HUES64 (cell line): Measurements from ENCODE around the gene SCAMP1.
"Not testable (repeated sequence)": the region's sequence is repeated elsewhere in the genome, so short reads cannot be mapped to it uniquely, and the experiment has no call there.

ENCODE experiments used
- H3K27ac ChIP-seq: 2 replicates; pipeline ENCODE4 v1.7.0; 2013; ENCODE audit warnings: low read depth, low read length, inconsistent platforms
- H3K27me3 ChIP-seq: 2 replicates; pipeline ENCODE4 v1.6.1; 2013; ENCODE audit warnings: mild to moderate bottlenecking, low read length; ENCODE audit not compliant: insufficient read depth
- H3K36me3 ChIP-seq: 2 replicates; pipeline ENCODE4 v1.6.1; 2013; ENCODE audit warnings: mild to moderate bottlenecking, low read length; ENCODE audit not compliant: insufficient read depth
- H3K4me1 ChIP-seq: 2 replicates; pipeline ENCODE4 v1.6.1; 2013; ENCODE audit warnings: mild to moderate bottlenecking, low read length, moderate library complexity; ENCODE audit not compliant: insufficient read depth
- H3K4me3 ChIP-seq: 2 replicates; pipeline ENCODE4 v1.5.1; 2013; ENCODE audit warnings: mild to moderate bottlenecking, low read length, moderate library complexity
- H3K9ac ChIP-seq: 2 replicates; pipeline ENCODE4 v1.6.1; 2013; ENCODE audit warnings: mild to moderate bottlenecking, low read depth, low read length
- H3K9me3 ChIP-seq: 2 replicates; pipeline ENCODE4 v1.6.1; 2013; ENCODE audit warnings: low read depth, low read length; ENCODE audit not compliant: insufficient read depth
- WGBS: fragments of 150-250, 120-280 bp; methylation state at CpG from one replicate; pipeline ENCODE4 v1.1.7; 2013; ENCODE audit warnings: missing lambda C conversion rate; 5-methylcytosine and 5-hydroxymethylcytosine counted together

SCAMP1 gene

DNA sequence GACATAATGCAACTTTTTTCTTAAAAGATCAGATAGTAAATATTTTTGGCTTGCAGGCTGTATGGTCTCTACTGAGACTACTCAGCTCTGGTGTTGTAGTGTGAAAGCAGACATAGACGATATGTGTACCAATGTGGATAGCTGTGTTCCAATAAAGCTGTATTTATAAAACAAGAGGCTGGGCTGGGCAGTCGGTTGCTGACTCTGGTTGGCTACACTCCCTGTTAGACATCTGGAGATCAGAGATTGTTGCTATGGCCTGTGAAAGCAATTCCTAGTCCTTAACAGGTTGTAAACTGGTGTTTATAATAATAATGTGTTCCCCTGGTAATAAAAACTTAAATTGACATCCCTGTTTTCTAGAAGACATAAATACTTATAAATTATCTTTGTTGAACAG, 24.4 kb upstream of the SCAMP1 start:
- H3K27me3 ChIP-seq = peaks cover 21% of the 10 kb centered on the region
- peaks cover 12% of the 10 kb centered on the region for H3K4me1 ChIP-seq
- H3K9me3 ChIP-seq = peaks cover 11% of the 10 kb centered on the region; the same call in 1 of the 2 replicates
- 93% methylated on average over 2 of the region's 2 CpGs for WGBS
- no peak overlapping the region for H3K4me3 ChIP-seq
- H3K36me3 ChIP-seq = no peaks in the 10 kb centered on the region
- no peak overlapping the region for H3K27ac ChIP-seq
- no peak overlapping the region for H3K9ac ChIP-seq

DNA sequence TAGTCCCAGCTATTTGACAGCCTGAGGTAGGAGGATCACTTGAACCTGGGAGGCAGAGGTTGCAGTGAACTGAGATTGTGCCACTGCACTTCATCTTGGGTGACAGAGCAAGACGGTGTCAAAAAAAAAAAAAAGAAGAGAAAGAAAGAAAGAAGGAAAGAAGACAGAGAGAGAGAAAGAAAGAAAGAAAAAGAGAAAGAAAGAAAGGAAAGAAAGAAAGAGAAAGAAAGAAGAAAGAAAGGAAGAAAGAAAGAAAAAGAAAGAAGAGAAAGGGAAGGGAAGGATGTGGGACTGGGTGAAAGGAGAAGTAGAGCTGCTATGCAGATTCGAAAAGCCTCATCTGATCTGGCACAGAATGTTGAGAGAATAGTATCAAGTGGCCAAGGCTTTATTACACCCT, 23.7 kb upstream of the SCAMP1 start:
- 90% methylated on average over 2 of the region's 2 CpGs for WGBS
- Histone ChIP-seq H3K9ac (no peak overlapping the region), H3K36me3 (no peaks in the 10 kb centered on the region), H3K9me3 (peaks cover 11% of the 10 kb centered on the region; the same call in 1 of the 2 replicates), H3K27me3 (peaks cover 25% of the 10 kb centered on the region), H3K4me3 (no peak overlapping the region), H3K27ac (no peak overlapping the region), H3K4me1 (peaks cover 17% of the 10 kb centered on the region)

DNA sequence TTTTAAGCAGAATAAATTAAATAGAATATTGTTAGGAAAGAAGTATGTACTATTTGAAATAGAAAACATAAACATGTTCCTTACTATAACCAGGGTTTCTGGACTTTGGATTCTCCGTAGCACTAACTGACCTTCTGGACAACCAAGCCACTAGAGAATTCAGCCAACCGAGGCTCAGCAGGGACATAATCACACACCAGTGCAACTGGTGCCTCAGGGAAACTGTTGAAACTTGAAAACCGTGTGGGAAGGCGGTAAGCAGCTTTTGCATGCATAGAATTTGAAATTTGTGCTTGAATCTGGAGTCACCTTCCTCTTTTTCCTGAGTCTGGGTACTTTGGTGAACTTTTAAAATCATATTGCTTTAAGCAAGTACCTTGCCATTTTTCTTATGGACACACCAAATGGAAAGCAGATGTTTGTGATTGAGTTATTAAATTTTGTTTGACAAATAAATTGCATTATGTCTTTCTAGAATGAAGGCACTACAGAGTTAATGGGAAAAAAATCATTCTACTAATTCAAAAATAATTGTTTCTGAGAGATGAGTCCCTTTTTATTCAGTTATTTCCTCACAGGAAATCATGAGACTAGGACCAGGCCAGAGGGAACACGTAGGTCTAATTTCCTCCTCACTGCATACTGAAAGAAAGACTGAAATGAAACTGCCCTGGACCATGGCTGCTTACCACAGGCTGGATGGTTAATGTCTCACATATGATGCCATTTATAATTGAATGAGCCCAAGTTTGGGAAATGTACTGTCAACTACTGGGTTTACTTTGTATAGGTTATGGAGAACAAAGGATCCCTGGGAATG, 20.6 kb upstream of the SCAMP1 start:
- Histone ChIP-seq H3K9ac (no peak overlapping the region), H3K4me1 (peaks cover 15% of the 10 kb centered on the region), H3K36me3 (no peaks in the 10 kb centered on the region), H3K27me3 (peaks cover 50% of the 10 kb centered on the region), H3K4me3 (no peak overlapping the region), H3K9me3 (peaks cover 23% of the 10 kb centered on the region; the same call in 1 of the 2 replicates), H3K27ac (no peak overlapping the region)
- 89% methylated on average over 5 of the region's 5 CpGs for WGBS

DNA sequence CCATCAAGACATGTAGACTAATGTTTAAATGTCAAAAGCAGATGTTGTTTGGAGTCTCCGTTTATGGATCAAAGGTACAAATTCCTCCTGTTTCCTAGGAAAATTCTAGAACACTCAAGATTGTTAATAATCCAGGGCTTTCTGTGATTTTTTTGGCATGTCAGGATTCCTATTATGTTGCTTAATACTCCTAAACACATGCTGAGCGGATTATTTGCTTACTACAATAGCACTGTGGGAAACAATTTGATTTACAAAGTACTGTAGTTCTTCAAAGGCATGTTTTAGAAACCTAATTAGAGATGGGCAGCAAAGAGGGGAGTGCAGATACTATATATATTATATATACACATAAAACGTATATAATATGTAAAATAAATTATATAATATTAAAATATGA, 19.0 kb upstream of the SCAMP1 start:
- Histone ChIP-seq H3K9me3 (peaks cover 23% of the 10 kb centered on the region; the same call in 1 of the 2 replicates), H3K27me3 (peaks cover 60% of the 10 kb centered on the region), H3K27ac (peak overlapping the region; percentile 46; the same call in 1 of the 2 replicates), H3K4me1 (peaks cover 17% of the 10 kb centered on the region), H3K36me3 (no peaks in the 10 kb centered on the region), H3K9ac (no peak overlapping the region), H3K4me3 (no peak overlapping the region)
- WGBS = 31% methylated on average over 2 of the region's 3 CpGs

DNA sequence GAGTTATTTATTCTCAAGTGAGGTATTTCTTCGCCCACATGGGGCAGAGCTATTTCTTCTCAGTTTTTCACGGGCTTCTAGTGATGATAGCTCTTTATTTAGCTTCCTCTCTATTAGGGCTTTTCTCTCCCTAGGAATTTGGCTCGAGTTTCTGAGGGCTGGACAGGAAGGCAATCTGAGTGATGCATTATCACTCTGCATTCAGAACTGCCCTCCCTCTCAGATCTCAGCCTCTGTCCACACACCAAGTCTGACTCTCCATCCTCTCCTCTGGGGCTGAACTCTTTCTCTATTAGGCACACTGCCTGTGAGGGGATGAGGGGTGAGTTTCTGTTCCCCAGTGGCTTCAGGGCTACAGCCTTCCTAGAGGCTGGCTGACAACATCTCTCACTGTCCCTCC, 14.9 kb upstream of the SCAMP1 start:
- H3K27ac ChIP-seq = no peak overlapping the region
- H3K9ac ChIP-seq = no peak overlapping the region
- 80% methylated on average over 3 of the region's 3 CpGs for WGBS
- no peak overlapping the region for H3K4me3 ChIP-seq
- peaks cover 20% of the 10 kb centered on the region for H3K4me1 ChIP-seq
- H3K27me3 ChIP-seq = peaks cover 44% of the 10 kb centered on the region
- H3K36me3 ChIP-seq = no peaks in the 10 kb centered on the region
- peaks cover 12% of the 10 kb centered on the region; the same call in 1 of the 2 replicates for H3K9me3 ChIP-seq

DNA sequence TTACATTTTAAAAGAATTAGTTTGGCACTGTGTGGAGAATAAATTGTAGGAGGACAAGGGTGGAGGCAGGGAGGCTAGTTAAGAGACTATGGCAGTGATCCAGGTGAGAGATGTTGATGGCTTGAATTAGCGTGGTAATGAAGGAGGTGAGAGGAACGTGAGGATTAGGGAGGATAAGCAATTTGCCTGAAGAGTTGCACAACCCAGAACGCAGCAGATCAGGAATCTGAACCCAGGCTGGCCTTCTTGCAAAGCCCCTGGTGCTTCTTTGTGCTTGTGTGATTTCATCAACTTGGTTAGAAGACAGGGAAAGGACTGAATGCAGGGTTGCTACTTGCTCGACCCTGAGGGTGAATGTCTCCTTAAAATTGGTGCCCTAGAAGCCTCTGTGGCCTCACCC, 6.9 kb upstream of the SCAMP1 start:
- H3K4me1 ChIP-seq = no peaks in the 10 kb centered on the region
- no peaks in the 10 kb centered on the region for H3K27me3 ChIP-seq
- no peaks in the 10 kb centered on the region for H3K9me3 ChIP-seq
- 0 out of 2 replicates have a peak overlapping the region, but pooled peaks have one; percentile 9 for H3K9ac ChIP-seq
- H3K36me3 ChIP-seq = no peaks in the 10 kb centered on the region
- no peak overlapping the region for H3K4me3 ChIP-seq
- 80% methylated on average over 4 of the region's 4 CpGs for WGBS
- H3K27ac ChIP-seq = no peak overlapping the region

DNA sequence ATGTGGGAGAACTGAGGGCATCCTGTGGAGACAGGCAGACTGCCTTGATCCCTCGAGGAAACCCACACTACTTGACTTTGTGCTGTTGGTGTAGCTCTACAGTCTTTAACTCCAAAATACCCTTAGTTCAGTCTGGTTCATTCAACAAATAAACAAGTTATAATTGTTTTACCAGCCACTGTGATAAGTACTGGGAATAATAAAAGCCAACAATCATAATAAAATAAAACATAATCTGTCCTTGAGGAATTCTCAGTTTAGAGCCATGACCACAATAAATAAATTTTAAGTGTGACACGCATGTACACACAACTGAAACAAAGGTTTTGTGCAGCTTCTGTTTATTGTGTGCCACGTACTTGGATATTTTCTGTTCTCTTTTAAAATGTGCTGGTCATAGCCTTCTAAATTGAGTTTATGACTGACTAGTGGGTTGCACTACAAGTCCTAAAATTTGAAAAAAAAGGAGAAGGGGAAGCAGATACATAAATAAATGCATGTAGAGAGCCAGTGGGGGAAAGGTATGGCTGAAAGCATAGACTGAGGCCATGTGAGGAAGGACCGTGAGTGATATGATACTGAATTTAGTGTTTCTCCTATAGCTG, 6.2 kb upstream of the SCAMP1 start:
- no peak overlapping the region for H3K4me3 ChIP-seq
- no peak overlapping the region for H3K9ac ChIP-seq
- WGBS = 88% methylated on average over 4 of the region's 4 CpGs
- H3K4me1 ChIP-seq = no peaks in the 10 kb centered on the region
- no peaks in the 10 kb centered on the region for H3K36me3 ChIP-seq
- no peaks in the 10 kb centered on the region for H3K27me3 ChIP-seq
- no peaks in the 10 kb centered on the region for H3K9me3 ChIP-seq
- no peak overlapping the region for H3K27ac ChIP-seq

DNA sequence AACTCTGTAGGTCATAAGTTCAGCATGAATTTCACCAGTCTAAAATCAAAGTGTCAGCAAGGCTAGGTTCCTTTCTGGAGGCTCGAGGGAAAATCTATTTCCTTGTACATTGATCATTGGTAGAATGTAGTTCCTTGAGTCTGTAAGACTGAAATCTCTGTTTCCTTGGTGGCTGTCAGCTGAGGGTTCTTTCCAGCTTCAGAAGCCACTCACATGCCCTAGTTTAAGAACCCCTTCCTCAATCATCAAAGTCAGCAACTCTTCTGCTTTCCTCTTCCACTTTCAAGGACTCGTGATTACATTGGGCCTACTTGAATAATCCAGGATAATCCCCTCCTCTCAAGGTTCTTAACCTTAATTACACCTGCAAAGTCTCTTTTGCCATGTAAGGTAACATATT, 4.9 kb upstream of the SCAMP1 start:
- H3K36me3 ChIP-seq = no peaks in the 10 kb centered on the region
- no peaks in the 10 kb centered on the region for H3K4me1 ChIP-seq
- no peaks in the 10 kb centered on the region for H3K9me3 ChIP-seq
- H3K27me3 ChIP-seq = no peaks in the 10 kb centered on the region
- no peak overlapping the region for H3K27ac ChIP-seq
- no peak overlapping the region for H3K4me3 ChIP-seq
- WGBS = 85% methylated on average over 2 of the region's 2 CpGs
- H3K9ac ChIP-seq = no peak overlapping the region

DNA sequence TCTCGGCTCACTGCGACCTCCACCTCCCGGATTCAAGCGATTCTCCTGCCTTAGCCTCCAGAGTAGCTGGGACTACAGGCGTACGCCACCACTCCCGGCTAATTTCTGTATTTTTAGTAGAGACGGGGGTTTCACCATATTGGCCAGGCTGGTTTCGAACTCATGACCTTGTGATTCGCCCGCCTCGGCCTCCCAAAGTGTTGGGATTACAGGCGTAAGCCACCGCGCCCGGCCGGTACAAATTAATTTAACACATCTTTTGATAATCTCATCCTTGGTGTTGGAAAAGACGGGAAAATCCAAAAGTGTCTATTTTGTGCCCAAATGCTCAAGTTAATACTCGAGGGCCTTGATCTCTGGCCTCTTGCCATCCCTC, 974 bp upstream of the SCAMP1 start:
- H3K27me3 ChIP-seq, H3K36me3 ChIP-seq, H3K9me3 ChIP-seq: not testable (repeated sequence)
- WGBS = 83% methylated on average over 19 of the region's 19 CpGs
- Histone ChIP-seq H3K9ac (peak overlapping the region; percentile 95; the same call in 1 of the 2 replicates), H3K4me3 (peak overlapping the region; percentile 97), H3K4me1 (peaks cover 10% of the 10 kb centered on the region; the same call in 1 of the 2 replicates), H3K27ac (peak overlapping the region; percentile 99)

DNA sequence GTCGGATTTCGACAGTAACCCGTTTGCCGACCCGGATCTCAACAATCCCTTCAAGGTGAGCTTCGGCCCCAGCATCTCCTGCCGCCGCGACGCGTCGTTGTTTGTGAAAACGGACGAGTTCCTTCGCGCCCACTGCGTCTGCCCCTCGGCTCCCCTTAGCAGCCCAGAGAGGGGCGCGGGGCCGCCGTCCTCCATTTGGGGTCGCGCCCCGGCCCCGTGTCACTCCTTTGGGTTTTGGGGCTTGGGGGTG, 182 bp downstream of the SCAMP1 start:
- H3K9ac ChIP-seq = peak overlapping the region; percentile 95
- H3K4me3 ChIP-seq = peak overlapping the region; percentile 97
- H3K27ac ChIP-seq = peak overlapping the region; percentile 99; the same call in 1 of the 2 replicates
- H3K27me3 ChIP-seq = no peaks in the 10 kb centered on the region
- H3K36me3 ChIP-seq = no peaks in the 10 kb centered on the region
- H3K4me1 ChIP-seq = peaks cover 10% of the 10 kb centered on the region; the same call in 1 of the 2 replicates
- WGBS = under 1% methylated on average over 26 of the region's 26 CpGs
- H3K9me3 ChIP-seq = no peaks in the 10 kb centered on the region

DNA sequence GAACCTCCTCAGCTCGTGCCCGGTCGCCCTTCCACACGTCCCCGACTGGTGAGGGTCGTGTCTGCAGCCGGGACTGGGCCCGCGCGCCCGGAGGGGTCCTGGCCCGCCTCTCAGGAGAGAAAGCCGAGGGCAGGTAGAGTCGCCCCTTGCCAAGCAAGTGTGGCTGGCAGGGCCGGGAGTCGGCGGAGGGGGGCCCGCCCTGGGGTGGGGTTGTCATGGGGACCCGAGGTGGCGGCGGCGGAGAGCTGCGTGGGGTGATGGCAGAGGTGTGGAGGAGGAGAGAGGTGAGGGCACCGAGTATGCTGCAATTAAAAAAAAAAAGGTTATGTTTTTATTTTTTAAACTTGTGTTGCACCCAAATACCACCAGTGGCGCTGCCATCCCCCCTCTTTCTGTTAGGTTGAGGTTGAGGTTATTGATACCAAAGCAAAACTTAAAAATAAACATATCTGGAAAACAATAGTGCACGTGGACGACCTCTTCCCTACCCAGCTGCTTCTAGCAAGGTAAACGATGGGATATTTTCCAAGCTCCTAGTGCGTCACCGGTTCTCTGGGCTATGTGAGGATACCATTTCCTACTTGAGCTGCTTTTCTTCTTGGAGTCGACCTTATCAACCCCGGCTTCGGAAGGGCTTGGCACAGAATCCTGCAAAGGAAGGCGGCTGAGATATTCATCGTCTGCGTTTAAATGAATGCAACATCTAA, 660 bp downstream of the SCAMP1 start:
- Histone ChIP-seq H3K9ac (peak overlapping the region; percentile 95), H3K9me3 (no peaks in the 10 kb centered on the region), H3K4me3 (peak overlapping the region; percentile 97), H3K4me1 (peaks cover 10% of the 10 kb centered on the region; the same call in 1 of the 2 replicates), H3K27ac (peak overlapping the region; percentile 99; the same call in 1 of the 2 replicates), H3K36me3 (no peaks in the 10 kb centered on the region), H3K27me3 (no peaks in the 10 kb centered on the region)
- WGBS = under 1% methylated on average over 35 of the region's 36 CpGs
